Parathyroid adenoma (tissue), 2 donors: ENCODE measurements around the gene FYN.

Experiments used
- H2AFZ ChIP-seq: fragments of 300-600 bp; sonication (generic); one replicate; pipeline ENCODE4 v1.7.0; 2017; ENCODE audit warnings: antibody characterized with exemption, mild to moderate bottlenecking
- H3K27ac ChIP-seq: fragments of 300-600 bp; sonication (generic); one replicate; pipeline ENCODE4 v1.7.0; 2017
- H3K27me3 ChIP-seq: fragments of 300-600 bp; sonication (generic); one replicate; pipeline ENCODE4 v1.7.0; 2017; ENCODE audit warnings: low read length; ENCODE audit not compliant: control insufficient read depth, insufficient read depth
- H3K36me3 ChIP-seq: fragments of 300-600 bp; sonication (generic); one replicate; pipeline ENCODE4 v1.7.0; 2017; ENCODE audit warnings: low read length; ENCODE audit not compliant: control insufficient read depth, insufficient read depth
- H3K4me1 ChIP-seq: fragments of 300-600 bp; sonication (generic); one replicate; pipeline ENCODE4 v1.7.0; 2017; ENCODE audit warnings: control low read depth
- H3K4me2 ChIP-seq: fragments of 300-600 bp; sonication (generic); one replicate; pipeline ENCODE4 v1.7.0; 2017; ENCODE audit warnings: low read length
- H3K4me3 ChIP-seq: fragments of 300-600 bp; sonication (generic); one replicate; pipeline ENCODE4 v1.7.0; 2017; ENCODE audit warnings: low read depth, low read length
- H3K79me2 ChIP-seq: fragments of 300-600 bp; sonication (generic); one replicate; pipeline ENCODE4 v1.7.0; 2017; ENCODE audit warnings: control low read depth
- H3K9ac ChIP-seq: fragments of 300-600 bp; sonication (generic); one replicate; pipeline ENCODE4 v1.7.0; 2017; ENCODE audit warnings: mild to moderate bottlenecking
- H3K9me3 ChIP-seq: fragments of 300-600 bp; sonication (generic); one replicate; pipeline ENCODE4 v1.7.0; 2017; ENCODE audit warnings: low read length; ENCODE audit not compliant: control insufficient read depth
- TF ChIP-seq, protein P1 (sequence below): fragments of 300-600 bp; sonication (generic); IDR thresholded peaks from one replicate; pipeline ENCODE4 v1.7.0; 2017; ENCODE audit warnings: antibody characterized with exemption, mild to moderate bottlenecking
- donor health status: primary hyperparathyroidism.

FYN gene

DNA sequence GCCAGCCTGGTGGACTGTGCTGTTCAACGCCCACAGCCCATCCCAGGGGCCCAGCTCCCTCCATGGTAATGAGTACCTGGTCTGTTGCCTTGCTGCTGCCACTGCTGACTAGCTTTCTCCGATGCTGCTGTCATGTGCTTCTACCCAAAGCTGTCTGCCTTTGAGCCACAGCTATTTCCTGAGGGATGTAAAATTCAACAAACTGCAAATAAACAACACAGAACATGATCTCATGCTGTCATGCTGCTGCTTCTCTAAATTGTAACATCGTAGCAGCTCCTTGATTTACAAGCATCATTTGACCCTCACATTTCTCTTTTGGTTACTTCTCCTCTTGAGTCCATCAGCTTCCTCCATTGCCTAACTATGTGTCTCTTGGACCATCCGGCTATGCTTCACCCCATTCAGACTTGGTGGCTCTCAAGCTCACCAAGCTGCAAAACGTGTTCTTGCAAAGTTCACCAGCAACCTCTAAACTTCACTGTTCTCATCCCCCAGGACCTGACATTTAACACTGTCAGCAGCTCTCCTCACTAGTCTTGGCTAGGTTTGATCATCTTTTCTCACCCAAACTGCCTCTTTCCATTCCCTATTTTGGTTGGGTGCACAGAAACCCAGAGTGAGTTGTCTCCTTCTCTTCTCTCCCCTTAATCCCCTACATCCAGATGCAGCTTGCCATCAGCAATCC is 54.6 kb downstream of the FYN start:
- no peak overlapping the region for H2AFZ ChIP-seq
- no peak overlapping the region for H3K9ac ChIP-seq
- TF ChIP-seq, protein P1, sequence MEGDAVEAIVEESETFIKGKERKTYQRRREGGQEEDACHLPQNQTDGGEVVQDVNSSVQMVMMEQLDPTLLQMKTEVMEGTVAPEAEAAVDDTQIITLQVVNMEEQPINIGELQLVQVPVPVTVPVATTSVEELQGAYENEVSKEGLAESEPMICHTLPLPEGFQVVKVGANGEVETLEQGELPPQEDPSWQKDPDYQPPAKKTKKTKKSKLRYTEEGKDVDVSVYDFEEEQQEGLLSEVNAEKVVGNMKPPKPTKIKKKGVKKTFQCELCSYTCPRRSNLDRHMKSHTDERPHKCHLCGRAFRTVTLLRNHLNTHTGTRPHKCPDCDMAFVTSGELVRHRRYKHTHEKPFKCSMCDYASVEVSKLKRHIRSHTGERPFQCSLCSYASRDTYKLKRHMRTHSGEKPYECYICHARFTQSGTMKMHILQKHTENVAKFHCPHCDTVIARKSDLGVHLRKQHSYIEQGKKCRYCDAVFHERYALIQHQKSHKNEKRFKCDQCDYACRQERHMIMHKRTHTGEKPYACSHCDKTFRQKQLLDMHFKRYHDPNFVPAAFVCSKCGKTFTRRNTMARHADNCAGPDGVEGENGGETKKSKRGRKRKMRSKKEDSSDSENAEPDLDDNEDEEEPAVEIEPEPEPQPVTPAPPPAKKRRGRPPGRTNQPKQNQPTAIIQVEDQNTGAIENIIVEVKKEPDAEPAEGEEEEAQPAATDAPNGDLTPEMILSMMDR: no peak
- peaks cover 12% of the 10 kb centered on the region for H3K4me1 ChIP-seq
- no peaks in the 10 kb centered on the region for H3K36me3 ChIP-seq
- H3K79me2 ChIP-seq: no peaks in the 10 kb centered on the region
- H3K27me3 ChIP-seq: no peaks in the 10 kb centered on the region
- no peaks in the 10 kb centered on the region for H3K9me3 ChIP-seq
- no peak overlapping the region for H3K27ac ChIP-seq
- H3K4me2 ChIP-seq: no peak overlapping the region
- no peak overlapping the region for H3K4me3 ChIP-seq

DNA sequence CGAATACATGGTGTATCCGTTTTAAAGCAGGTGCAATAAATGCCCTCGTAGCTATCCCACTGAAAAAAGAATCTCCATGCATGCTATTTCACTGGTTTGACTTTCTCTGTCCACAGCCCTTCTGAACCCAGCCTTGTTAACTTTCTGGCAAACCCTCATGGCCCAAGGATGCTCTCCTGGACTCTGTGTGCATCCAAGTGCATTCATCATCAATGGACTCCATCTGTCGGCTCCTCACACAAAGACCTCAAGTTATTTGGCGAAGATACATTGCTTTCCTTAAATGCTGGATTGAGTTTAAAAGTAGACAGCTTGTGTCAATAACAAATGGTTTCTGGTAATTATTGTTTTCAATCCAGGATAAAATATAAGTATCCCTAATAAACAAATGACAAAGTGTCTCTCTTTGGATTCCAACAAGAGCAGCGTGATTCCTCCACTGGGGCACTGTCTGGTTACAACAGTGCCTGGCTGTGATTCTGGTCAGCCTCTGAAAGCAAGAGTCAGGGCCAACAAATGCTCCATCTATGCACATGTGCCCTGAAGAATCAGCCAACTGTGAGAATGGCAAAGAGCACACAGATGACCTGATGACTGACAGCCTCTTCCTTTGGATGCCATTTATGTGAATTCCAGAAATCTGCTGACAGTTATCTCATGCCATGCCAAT is 55.7 kb downstream of the FYN start:
- no peak overlapping the region for H3K4me2 ChIP-seq
- peaks cover 5% of the 10 kb centered on the region for H3K4me1 ChIP-seq
- H3K9me3 ChIP-seq: no peaks in the 10 kb centered on the region
- TF ChIP-seq, protein P1: no peak
- H3K9ac ChIP-seq: no peak overlapping the region
- H3K79me2 ChIP-seq: no peaks in the 10 kb centered on the region
- no peaks in the 10 kb centered on the region for H3K36me3 ChIP-seq
- no peak overlapping the region for H3K27ac ChIP-seq
- no peak overlapping the region for H2AFZ ChIP-seq
- H3K27me3 ChIP-seq: no peaks in the 10 kb centered on the region
- no peak overlapping the region for H3K4me3 ChIP-seq

DNA sequence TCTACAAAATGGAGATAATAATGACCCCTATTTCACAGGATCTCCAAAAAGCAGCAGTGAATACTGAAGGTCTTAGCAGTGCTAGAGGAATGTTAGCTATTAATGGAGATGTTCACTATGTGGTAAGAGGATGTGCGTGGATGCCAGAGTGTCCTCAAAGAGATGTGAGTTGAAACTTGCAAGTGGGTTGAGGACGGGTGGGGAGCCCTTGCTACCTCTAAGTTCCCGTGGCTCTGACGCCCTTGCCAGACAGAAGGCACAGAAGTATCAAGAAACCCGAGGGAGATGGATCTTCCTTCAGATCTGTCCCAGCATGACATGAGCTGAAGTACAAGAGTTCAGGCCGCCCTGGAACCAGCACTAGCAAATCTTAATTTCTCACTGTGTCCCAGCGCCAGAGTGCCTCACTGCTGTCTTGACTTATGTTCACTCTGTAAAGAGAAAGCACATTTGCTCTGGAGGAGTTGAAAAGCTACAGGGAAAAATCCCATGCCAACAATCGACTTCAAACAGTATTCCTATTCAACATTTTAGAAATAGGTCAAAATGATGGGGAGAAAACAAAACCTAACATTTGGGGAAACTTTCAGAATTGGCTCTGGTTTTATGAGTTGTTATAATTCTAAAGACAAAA is 59.5 kb downstream of the FYN start:
- H3K9ac ChIP-seq: no peak overlapping the region
- H3K4me1 ChIP-seq: peaks cover 24% of the 10 kb centered on the region
- H3K4me3 ChIP-seq: no peak overlapping the region
- no peak overlapping the region for H3K4me2 ChIP-seq
- no peaks in the 10 kb centered on the region for H3K9me3 ChIP-seq
- no peaks in the 10 kb centered on the region for H3K27me3 ChIP-seq
- no peaks in the 10 kb centered on the region for H3K36me3 ChIP-seq
- H3K27ac ChIP-seq: no peak overlapping the region
- H2AFZ ChIP-seq: no peak overlapping the region
- H3K79me2 ChIP-seq: no peaks in the 10 kb centered on the region
- TF ChIP-seq, protein P1: no peak

DNA sequence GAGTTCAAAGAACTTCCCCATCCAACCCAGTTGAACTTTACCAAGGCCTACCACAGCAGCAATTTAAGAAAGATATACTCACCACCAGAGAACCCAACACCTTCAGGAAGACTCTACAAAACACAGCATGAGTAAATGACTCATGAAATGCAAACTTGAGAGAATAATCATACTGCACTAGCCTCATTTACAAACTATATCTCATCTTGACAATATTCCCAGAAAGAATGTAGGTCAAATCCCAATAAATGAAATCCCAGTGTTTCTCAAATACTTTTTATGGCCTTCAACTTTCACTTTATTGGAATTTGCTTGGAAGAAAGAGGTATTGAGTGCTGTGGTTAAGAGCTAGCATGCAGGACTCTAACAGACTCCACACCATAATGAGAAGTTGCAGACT is 60.0 kb downstream of the FYN start:
- H3K9ac ChIP-seq: no peak overlapping the region
- no peak overlapping the region for H2AFZ ChIP-seq
- no peaks in the 10 kb centered on the region for H3K9me3 ChIP-seq
- TF ChIP-seq, protein P1: no peak
- no peak overlapping the region for H3K27ac ChIP-seq
- H3K79me2 ChIP-seq: no peaks in the 10 kb centered on the region
- no peaks in the 10 kb centered on the region for H3K36me3 ChIP-seq
- no peak overlapping the region for H3K4me3 ChIP-seq
- H3K4me2 ChIP-seq: no peak overlapping the region
- peaks cover 22% of the 10 kb centered on the region for H3K4me1 ChIP-seq
- no peaks in the 10 kb centered on the region for H3K27me3 ChIP-seq
